HEK293 (cell line): ENCODE data around the gene SUPT3H.

Experiments used
- CTCF ChIA-PET: fragments of 350-600 bp; formaldehyde crosslinking; extraction: SDS; loops from one replicate; lab custom pipeline; 2021; ENCODE audit warnings: antibody characterized with exemption; lab: Yijun Ruan, JAX
- POLR2A ChIA-PET: fragments of 300-600 bp; formaldehyde crosslinking; extraction: SDS; loops from one replicate; lab custom pipeline; 2020; ENCODE audit warnings: antibody characterized with exemption, inconsistent platforms; lab: Yijun Ruan, JAX
- H3K27ac ChIP-seq: fragments of 200-500 bp; sonication (Bioruptor generic); 2 replicates; pipeline ENCODE4 v1.5.1; 2014; ENCODE audit warnings: low read depth, low read length, control low read depth, inconsistent platforms; ENCODE audit errors: extremely low read depth
- H3K36me3 ChIP-seq, 2 experiments: fragments of 200-500 bp in 1 of 2; sonication (Bioruptor generic) in 1 of 2; 1 replicate in 1 of 2; 2 replicates in 1 of 2; pipeline ENCODE4 v1.5.1; 2014 to 2017; ENCODE audit warnings: inconsistent platforms in 2 of 2, low read length in 2 of 2; ENCODE audit not compliant: control insufficient read depth in 2 of 2, insufficient read depth in 1 of 2
- H3K4me1 ChIP-seq: fragments of 200-500 bp; sonication (Bioruptor generic); 2 replicates; pipeline ENCODE4 v1.5.1; 2014; ENCODE audit warnings: mild to moderate bottlenecking, low read length, inconsistent platforms; ENCODE audit not compliant: control insufficient read depth, insufficient read depth
- H3K4me3 ChIP-seq: 2 replicates; pipeline ENCODE4 v1.5.1; 2011; ENCODE audit warnings: low read depth, mild to moderate bottlenecking, control low read depth, low read length, moderate library complexity
- H3K9me3 ChIP-seq: fragments of 200-500 bp; sonication (Bioruptor generic); 2 replicates; pipeline ENCODE4 v1.5.1; 2014; ENCODE audit warnings: low read depth, low read length, inconsistent platforms; ENCODE audit not compliant: control insufficient read depth, insufficient read depth
- HOXC10 ChIP-seq: sonication (generic); formaldehyde crosslinking; IDR thresholded peaks from 2 replicates; pipeline ENCODE4 v1.8.1; 2023; ENCODE audit warnings: mild to moderate bottlenecking, missing genetic modification reagents
- HOXD13 ChIP-seq: sonication (generic); formaldehyde crosslinking; IDR thresholded peaks from 2 replicates; pipeline ENCODE4 v1.8.0; 2022; ENCODE audit warnings: missing genetic modification reagents, borderline replicate concordance
- KLF8 ChIP-seq: fragments of 450-650 bp; formaldehyde crosslinking; IDR thresholded peaks from 2 replicates; pipeline ENCODE4 v1.5.1; 2016; ENCODE audit warnings: missing biosample characterization, missing genetic modification characterization
- KLF9 ChIP-seq: fragments of 450-650 bp; formaldehyde crosslinking; IDR thresholded peaks from 2 replicates; pipeline ENCODE4 v1.5.1; 2016; ENCODE audit warnings: missing biosample characterization, missing genetic modification characterization, low read depth
- SCRT1 ChIP-seq: fragments of 450-650 bp; formaldehyde crosslinking; IDR thresholded peaks from 2 replicates; pipeline ENCODE4 v1.5.1; 2016; ENCODE audit warnings: missing biosample characterization, missing genetic modification characterization, borderline replicate concordance
- TRIM28 ChIP-seq: IDR thresholded peaks from 2 replicates; pipeline ENCODE4 v1.6.1; 2011; ENCODE audit warnings: low read length, control low read depth, borderline replicate concordance
- WT1 ChIP-seq: fragments of 450-650 bp; formaldehyde crosslinking; IDR thresholded peaks from 2 replicates; pipeline ENCODE4 v1.5.1; 2016; ENCODE audit warnings: missing biosample characterization, missing genetic modification characterization
- ZNF221 ChIP-seq: fragments of 450-650 bp; formaldehyde crosslinking; IDR thresholded peaks from 2 replicates; pipeline ENCODE4 v1.5.1; 2017; ENCODE audit warnings: missing biosample characterization, missing genetic modification characterization, borderline replicate concordance
- ZNF324 ChIP-seq: fragments of 450-650 bp; formaldehyde crosslinking; IDR thresholded peaks from 2 replicates; pipeline ENCODE4 v1.5.1; 2016; ENCODE audit warnings: missing biosample characterization, missing genetic modification characterization
- ZNF341 ChIP-seq: fragments of 450-650 bp; formaldehyde crosslinking; IDR thresholded peaks from 2 replicates; pipeline ENCODE4; 2016; ENCODE audit warnings: low read depth, missing biosample characterization, missing genetic modification characterization
- ZNF623 ChIP-seq: fragments of 450-650 bp; formaldehyde crosslinking; IDR thresholded peaks from 2 replicates; pipeline ENCODE4 v1.5.1; 2016; ENCODE audit warnings: missing biosample characterization, missing genetic modification characterization
- ZNF624 ChIP-seq: fragments of 450-650 bp; formaldehyde crosslinking; IDR thresholded peaks from 2 replicates; pipeline ENCODE4 v1.5.1; 2017; ENCODE audit warnings: missing biosample characterization, missing genetic modification characterization
- ZNF785 ChIP-seq: fragments of 450-650 bp; formaldehyde crosslinking; IDR thresholded peaks from 2 replicates; pipeline ENCODE4 v1.5.1; 2016; ENCODE audit warnings: missing biosample characterization, missing genetic modification characterization
- ZNF837 ChIP-seq: fragments of 450-650 bp; formaldehyde crosslinking; IDR thresholded peaks from 2 replicates; pipeline ENCODE4 v1.5.1; 2016; ENCODE audit warnings: missing biosample characterization, missing genetic modification characterization
- ZSCAN16 ChIP-seq: fragments of 450-650 bp; formaldehyde crosslinking; IDR thresholded peaks from 2 replicates; pipeline ENCODE4 v1.5.1; 2016; ENCODE audit warnings: missing biosample characterization, missing genetic modification characterization
- TF ChIP-seq, protein P1 (sequence below): fragments of 450-650 bp; formaldehyde crosslinking; IDR thresholded peaks from 2 replicates; pipeline ENCODE4 v1.5.1; 2016; ENCODE audit warnings: missing biosample characterization, missing genetic modification characterization
- TF ChIP-seq, protein P2 (sequence below): fragments of 450-650 bp; IDR thresholded peaks from 2 replicates; pipeline ENCODE4 v1.5.1; 2018; ENCODE audit warnings: missing biosample characterization, mild to moderate bottlenecking, missing genetic modification characterization
- TF ChIP-seq, protein P3 (sequence below): IDR thresholded peaks from 2 replicates; pipeline ENCODE4 v1.6.1; 2011; ENCODE audit warnings: mild to moderate bottlenecking, low read depth, low read length, borderline replicate concordance
- TF ChIP-seq, protein P4 (sequence below): fragments of 450-650 bp; formaldehyde crosslinking; IDR thresholded peaks from 2 replicates; pipeline ENCODE4 v1.5.1; 2016; ENCODE audit warnings: missing biosample characterization, missing genetic modification characterization
- TF ChIP-seq, protein P5 (sequence below): fragments of 450-650 bp; formaldehyde crosslinking; IDR thresholded peaks from 2 replicates; pipeline ENCODE4 v1.5.1; 2016; ENCODE audit warnings: missing biosample characterization, missing genetic modification characterization

The SUPT3H gene

GRCh38 chr6:45191414-45191813, 186.3 kb downstream of the SUPT3H start (continued):
- TF ChIP-seq ZNF324 (tag by site-specific recombination) (no peak), HOXC10 (CRISPR knock-in tag) (no peak)
- TF ChIP-seq, protein P1, sequence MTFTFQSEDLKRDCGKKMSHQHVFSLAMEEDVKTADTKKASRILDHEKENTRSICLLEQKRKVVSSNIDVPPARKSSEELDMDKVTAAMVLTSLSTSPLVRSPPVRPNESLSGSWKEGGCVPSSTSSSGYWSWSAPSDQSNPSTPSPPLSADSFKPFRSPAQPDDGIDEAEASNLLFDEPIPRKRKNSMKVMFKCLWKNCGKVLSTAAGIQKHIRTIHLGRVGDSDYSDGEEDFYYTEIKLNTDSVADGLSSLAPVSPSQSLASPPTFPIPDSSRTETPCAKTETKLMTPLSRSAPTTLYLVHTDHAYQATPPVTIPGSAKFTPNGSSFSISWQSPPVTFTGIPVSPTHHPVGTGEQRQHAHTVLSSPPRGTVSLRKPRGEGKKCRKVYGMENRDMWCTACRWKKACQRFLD (tag by site-specific recombination) = no peak

GRCh38 chr6:45187836-45188235, 189.9 kb downstream of the SUPT3H start:
- H3K4me1 ChIP-seq = no peaks in the 10 kb centered on the region
- no peak overlapping the region for H3K27ac ChIP-seq
- no peaks in the 10 kb centered on the region for H3K36me3 ChIP-seq
- H3K4me3 ChIP-seq = no peak overlapping the region
- no peaks in the 10 kb centered on the region for H3K9me3 ChIP-seq
- CTCF ChIA-PET = no interaction called here
- no peak for TF ChIP-seq ZNF785 (tag by site-specific recombination)
- TF ChIP-seq TRIM28 = no peak
- TF ChIP-seq SCRT1 (tag by site-specific recombination) = no peak
- TF ChIP-seq, protein P2, sequence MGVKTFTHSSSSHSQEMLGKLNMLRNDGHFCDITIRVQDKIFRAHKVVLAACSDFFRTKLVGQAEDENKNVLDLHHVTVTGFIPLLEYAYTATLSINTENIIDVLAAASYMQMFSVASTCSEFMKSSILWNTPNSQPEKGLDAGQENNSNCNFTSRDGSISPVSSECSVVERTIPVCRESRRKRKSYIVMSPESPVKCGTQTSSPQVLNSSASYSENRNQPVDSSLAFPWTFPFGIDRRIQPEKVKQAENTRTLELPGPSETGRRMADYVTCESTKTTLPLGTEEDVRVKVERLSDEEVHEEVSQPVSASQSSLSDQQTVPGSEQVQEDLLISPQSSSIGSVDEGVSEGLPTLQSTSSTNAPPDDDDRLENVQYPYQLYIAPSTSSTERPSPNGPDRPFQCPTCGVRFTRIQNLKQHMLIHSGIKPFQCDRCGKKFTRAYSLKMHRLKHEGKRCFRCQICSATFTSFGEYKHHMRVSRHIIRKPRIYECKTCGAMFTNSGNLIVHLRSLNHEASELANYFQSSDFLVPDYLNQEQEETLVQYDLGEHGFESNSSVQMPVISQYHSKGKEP (tag by site-specific recombination) = no peak
- no peak for TF ChIP-seq ZNF341 (tag by site-specific recombination)
- no peak for TF ChIP-seq WT1 (tag by site-specific recombination)
- no peak for TF ChIP-seq ZNF623 (tag by site-specific recombination)
- TF ChIP-seq, protein P3, sequence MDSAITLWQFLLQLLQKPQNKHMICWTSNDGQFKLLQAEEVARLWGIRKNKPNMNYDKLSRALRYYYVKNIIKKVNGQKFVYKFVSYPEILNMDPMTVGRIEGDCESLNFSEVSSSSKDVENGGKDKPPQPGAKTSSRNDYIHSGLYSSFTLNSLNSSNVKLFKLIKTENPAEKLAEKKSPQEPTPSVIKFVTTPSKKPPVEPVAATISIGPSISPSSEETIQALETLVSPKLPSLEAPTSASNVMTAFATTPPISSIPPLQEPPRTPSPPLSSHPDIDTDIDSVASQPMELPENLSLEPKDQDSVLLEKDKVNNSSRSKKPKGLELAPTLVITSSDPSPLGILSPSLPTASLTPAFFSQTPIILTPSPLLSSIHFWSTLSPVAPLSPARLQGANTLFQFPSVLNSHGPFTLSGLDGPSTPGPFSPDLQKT = no peak
- TF ChIP-seq, protein P4, sequence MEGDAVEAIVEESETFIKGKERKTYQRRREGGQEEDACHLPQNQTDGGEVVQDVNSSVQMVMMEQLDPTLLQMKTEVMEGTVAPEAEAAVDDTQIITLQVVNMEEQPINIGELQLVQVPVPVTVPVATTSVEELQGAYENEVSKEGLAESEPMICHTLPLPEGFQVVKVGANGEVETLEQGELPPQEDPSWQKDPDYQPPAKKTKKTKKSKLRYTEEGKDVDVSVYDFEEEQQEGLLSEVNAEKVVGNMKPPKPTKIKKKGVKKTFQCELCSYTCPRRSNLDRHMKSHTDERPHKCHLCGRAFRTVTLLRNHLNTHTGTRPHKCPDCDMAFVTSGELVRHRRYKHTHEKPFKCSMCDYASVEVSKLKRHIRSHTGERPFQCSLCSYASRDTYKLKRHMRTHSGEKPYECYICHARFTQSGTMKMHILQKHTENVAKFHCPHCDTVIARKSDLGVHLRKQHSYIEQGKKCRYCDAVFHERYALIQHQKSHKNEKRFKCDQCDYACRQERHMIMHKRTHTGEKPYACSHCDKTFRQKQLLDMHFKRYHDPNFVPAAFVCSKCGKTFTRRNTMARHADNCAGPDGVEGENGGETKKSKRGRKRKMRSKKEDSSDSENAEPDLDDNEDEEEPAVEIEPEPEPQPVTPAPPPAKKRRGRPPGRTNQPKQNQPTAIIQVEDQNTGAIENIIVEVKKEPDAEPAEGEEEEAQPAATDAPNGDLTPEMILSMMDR = no peak
- no peak for TF ChIP-seq ZNF221
- TF ChIP-seq KLF8 (tag by site-specific recombination) = no peak
- no peak for TF ChIP-seq HOXD13 (CRISPR knock-in tag)
- TF ChIP-seq ZNF624 (tag by site-specific recombination) = no peak
- TF ChIP-seq ZSCAN16 (tag by site-specific recombination) = no peak
- no peak for TF ChIP-seq ZNF837 (tag by site-specific recombination)
- TF ChIP-seq KLF9 = no peak
- TF ChIP-seq, protein P5, sequence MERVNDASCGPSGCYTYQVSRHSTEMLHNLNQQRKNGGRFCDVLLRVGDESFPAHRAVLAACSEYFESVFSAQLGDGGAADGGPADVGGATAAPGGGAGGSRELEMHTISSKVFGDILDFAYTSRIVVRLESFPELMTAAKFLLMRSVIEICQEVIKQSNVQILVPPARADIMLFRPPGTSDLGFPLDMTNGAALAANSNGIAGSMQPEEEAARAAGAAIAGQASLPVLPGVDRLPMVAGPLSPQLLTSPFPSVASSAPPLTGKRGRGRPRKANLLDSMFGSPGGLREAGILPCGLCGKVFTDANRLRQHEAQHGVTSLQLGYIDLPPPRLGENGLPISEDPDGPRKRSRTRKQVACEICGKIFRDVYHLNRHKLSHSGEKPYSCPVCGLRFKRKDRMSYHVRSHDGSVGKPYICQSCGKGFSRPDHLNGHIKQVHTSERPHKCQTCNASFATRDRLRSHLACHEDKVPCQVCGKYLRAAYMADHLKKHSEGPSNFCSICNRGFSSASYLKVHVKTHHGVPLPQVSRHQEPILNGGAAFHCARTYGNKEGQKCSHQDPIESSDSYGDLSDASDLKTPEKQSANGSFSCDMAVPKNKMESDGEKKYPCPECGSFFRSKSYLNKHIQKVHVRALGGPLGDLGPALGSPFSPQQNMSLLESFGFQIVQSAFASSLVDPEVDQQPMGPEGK = no peak
- POLR2A ChIA-PET = no interaction called here
